ENCODE data around the gene EFCAB11. TPM values are rescaled to one million over a fixed set of nuclear protein-coding genes. Genes with fewer than 3 reads are reported as not detected.
"Not testable (repeated sequence)": the region's sequence is repeated elsewhere in the genome, so short reads cannot be mapped to it uniquely, and the experiment has no call there.

The EFCAB11 gene
- total RNA-seq, 1 donor from 2014 or later = not detected

GRCh38 chr14:89884761-89885160, 69.8 kb downstream of the EFCAB11 start:
- H3K36me3 ChIP-seq = no peaks in the 10 kb centered on the region
- H3K27ac ChIP-seq = no peak overlapping the region
- intact Hi-C loops (cut with DNase I) = no loop called here
- H3K27me3 ChIP-seq = no peaks in the 10 kb centered on the region
- no peak overlapping the region for H3K4me3 ChIP-seq
- TF ChIP-seq CTCF (IDR thresholded peaks at IDR 0.05) = no peak
- H3K9me3 ChIP-seq = no peaks in the 10 kb centered on the region
- no peaks in the 10 kb centered on the region for H3K4me1 ChIP-seq
- DNase-seq (ENCODE audit: low spot score in 2 of 2) = no peak

GRCh38 chr14:89881839-89882238, 72.7 kb downstream of the EFCAB11 start:
- Histone ChIP-seq H3K27ac (no peak overlapping the region), H3K4me3 (no peak overlapping the region), H3K9me3 (no peaks in the 10 kb centered on the region), H3K36me3 (no peaks in the 10 kb centered on the region), H3K27me3 (no peaks in the 10 kb centered on the region), H3K4me1 (no peaks in the 10 kb centered on the region)
- DNase-seq (ENCODE audit: low spot score in 2 of 2) = no peak
- intact Hi-C loops (cut with DNase I) = no loop called here
- TF ChIP-seq CTCF (IDR thresholded peaks at IDR 0.05) = no peak

DNA sequence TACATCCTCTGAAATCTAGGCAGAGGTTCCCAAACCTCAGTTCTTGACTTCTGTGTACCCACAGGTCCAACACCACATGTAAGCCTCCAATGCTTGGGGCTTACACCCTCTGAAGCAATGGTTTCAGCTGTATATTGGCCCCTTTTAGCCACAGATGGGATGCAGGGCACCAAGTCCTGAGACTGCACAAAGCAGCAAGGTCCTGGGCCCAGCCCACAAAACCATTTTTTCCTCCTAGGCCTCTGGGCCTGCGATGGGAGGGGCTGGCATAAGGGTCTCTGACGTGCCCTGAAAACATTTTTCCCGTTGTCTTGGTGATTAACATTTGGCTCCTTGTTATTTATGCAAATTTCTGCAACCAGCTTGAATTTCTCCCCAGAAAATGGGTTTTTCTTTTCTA, 80.4 kb downstream of the EFCAB11 start:
- intact Hi-C loops (cut with DNase I); DNase-seq (ENCODE audit: low spot score in 2 of 2); H3K27ac ChIP-seq; H3K4me3 ChIP-seq; H3K27me3 ChIP-seq; H3K4me1 ChIP-seq; H3K36me3 ChIP-seq; H3K9me3 ChIP-seq: not testable (repeated sequence)

- Histone ChIP-seq H3K27me3 (no peaks in the 10 kb centered on the region), H3K36me3 (no peaks in the 10 kb centered on the region), H3K9me3 (no peaks in the 10 kb centered on the region), H3K27ac (no peak overlapping the region), H3K4me3 (no peak overlapping the region), H3K4me1 (no peaks in the 10 kb centered on the region)
- DNase-seq (ENCODE audit: low spot score in 2 of 2) = no peak
- TF ChIP-seq CTCF (IDR thresholded peaks at IDR 0.05) = no peak
- intact Hi-C loops (cut with DNase I) = no loop called here
Measured at GRCh38 chr14:89870316-89870715, 84.2 kb downstream of the EFCAB11 start.

GRCh38 chr14:89869606-89870005, 84.9 kb downstream of the EFCAB11 start:
- H3K27me3 ChIP-seq = no peaks in the 10 kb centered on the region
- intact Hi-C loops (cut with DNase I) = no loop called here

DNA sequence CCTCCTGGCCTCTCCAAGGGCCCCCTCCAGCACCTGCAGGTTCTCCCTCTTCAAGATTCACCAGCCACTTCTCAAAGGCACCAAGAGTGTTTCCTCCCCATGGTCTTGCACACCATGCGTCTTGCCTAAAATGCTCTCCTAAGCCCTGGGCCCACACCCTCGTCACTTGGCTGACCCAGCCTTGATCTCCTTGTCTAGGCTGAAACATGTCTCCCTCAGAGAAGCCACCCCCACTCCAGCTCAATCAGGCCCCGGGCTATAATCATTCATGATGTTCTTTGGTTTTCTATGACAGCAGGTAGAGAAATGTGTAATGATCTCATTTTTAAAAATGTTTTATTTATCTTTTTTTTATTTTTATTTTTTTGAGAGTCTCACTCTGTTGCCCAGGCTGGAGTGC, 88.1 kb downstream of the EFCAB11 start:
- intact Hi-C loops (cut with DNase I) = no loop called here
- Histone ChIP-seq H3K27me3 (no peaks in the 10 kb centered on the region), H3K9me3 (no peaks in the 10 kb centered on the region), H3K27ac (no peak overlapping the region), H3K4me3 (no peak overlapping the region), H3K4me1 (no peaks in the 10 kb centered on the region), H3K36me3 (no peaks in the 10 kb centered on the region)
- DNase-seq (ENCODE audit: low spot score in 2 of 2) = no peak
- no peak for TF ChIP-seq CTCF (IDR thresholded peaks at IDR 0.05)

More at GRCh38 chr14:89869606-89870005, 84.9 kb downstream of the EFCAB11 start:
- no peak for DNase-seq (ENCODE audit: low spot score in 2 of 2)
- no peak for TF ChIP-seq CTCF (IDR thresholded peaks at IDR 0.05)
- no peaks in the 10 kb centered on the region for H3K9me3 ChIP-seq
- H3K36me3 ChIP-seq = no peaks in the 10 kb centered on the region
- H3K4me1 ChIP-seq = no peaks in the 10 kb centered on the region
- H3K27ac ChIP-seq = no peak overlapping the region
- no peak overlapping the region for H3K4me3 ChIP-seq

Measured in ascending aorta (tissue), 2 donors.